ENCODE measurements around the gene EFHD1.

EFHD1 gene, protein sequence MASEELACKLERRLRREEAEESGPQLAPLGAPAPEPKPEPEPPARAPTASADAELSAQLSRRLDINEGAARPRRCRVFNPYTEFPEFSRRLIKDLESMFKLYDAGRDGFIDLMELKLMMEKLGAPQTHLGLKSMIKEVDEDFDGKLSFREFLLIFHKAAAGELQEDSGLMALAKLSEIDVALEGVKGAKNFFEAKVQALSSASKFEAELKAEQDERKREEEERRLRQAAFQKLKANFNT

DNA sequence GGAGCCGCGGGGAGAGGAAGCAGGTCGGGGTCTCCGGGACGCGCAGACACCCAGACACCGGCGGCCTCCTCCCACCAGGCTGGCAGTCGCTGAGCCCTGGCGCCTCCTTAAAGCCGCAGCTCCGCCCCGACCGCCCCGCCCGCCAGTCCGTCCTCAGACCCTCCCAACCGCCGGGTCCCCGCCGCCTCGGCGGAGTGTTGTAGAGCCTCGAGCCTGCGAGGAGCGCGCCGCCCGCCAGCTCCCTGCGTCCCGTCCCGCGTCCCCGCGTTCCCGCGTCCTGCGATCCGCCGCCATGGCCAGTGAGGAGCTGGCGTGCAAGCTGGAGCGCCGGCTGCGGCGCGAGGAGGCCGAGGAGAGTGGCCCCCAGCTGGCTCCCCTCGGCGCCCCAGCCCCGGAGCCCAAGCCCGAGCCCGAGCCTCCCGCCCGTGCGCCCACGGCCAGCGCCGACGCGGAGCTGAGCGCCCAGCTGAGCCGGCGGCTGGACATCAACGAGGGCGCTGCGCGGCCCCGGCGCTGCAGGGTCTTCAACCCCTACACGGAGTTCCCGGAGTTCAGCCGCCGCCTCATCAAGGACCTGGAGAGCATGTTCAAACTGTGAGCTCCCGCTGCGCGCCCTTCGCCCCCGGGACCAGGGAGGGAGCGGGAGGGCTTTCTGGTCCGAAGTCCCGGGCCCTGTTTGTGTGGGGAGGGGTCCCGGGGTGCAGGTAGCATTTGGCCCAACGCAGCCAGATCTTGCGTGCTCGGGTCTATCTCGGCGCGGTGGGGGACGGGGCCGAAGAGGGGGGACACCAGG is at the start of gene EFHD1:
Gene EFHD1 (plus strand): TSS at position 192 of the 793 bp plus-strand sequence. CDS start 101 bp downstream, at position 293.
- DNase-seq (ENCODE audit: insufficient read length, low spot score) (peak; percentile 75), FAIRE-seq (peak; percentile 26)

DNA sequence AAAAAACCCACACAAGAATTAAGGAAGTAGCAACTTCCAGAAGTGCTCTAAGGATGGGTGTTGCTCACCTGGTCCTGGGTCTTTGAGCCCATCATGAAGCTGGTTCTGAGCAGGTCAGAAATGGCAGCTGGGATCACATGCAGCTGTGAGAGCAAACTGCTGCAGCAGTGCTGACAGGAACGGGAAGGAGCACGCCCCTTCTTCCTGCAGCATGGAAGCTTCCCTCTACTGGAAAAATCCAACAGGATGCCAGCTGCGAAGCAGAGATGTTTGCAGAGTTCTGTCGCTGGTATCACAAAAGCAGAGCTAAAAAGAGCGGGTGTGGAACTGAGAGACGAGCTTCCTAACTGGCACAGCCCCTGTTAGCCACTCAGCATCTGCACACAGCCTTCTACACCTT is 49.2 kb upstream of the EFHD1 start:
- no peak for DNase-seq (ENCODE audit: insufficient read length, low spot score)
- FAIRE-seq: no peak

DNA sequence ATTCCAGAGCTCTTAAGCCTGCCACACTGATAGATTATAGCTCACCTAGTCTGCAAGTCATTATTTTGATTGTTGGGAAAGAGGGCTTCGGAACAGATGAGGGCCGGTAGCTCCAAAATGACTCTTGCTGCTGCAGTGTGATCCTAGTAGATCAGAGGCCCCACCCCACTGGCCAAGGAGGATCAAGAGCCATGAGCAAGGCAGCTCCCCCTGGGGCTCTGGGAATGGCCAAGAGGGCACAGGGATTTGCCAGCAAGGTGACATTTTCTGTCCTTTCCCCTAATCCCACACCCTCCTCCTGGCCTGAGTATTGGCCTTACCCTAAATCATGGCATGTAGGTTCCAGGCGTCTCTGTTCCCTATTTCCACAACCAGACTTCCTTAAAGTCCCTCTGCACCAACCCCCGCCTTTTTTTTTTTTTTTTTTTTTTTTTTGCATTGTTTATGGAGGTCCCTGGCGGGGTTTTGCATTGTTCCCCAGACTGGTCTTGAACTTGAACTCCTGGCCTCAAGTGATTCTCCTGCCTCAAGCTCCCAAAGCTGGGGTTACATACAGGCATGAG is 46.4 kb upstream of the EFHD1 start:
- DNase-seq (ENCODE audit: insufficient read length, low spot score) (no peak), FAIRE-seq (no peak)

DNA sequence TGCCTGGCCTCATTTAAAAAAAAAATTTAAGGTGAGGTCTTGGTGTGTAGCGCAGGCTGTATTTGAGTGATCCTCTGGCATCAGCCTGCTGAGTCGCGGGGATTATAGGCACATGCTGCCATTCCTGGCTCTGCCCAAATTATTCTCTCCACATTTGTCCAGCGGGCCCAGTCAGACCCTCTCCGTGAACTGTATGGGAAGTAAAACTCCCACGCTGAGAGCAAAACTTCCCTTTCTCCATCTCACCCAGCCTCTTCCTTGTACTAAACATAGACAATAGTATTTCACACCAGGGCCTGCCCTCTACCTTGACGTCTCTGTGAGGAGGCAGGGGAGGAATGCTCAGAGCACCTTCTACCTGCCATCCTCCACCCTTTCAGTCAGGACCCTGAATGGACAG is 45.9 kb upstream of the EFHD1 start:
- DNase-seq (ENCODE audit: insufficient read length, low spot score) (no peak), FAIRE-seq (no peak)

DNA sequence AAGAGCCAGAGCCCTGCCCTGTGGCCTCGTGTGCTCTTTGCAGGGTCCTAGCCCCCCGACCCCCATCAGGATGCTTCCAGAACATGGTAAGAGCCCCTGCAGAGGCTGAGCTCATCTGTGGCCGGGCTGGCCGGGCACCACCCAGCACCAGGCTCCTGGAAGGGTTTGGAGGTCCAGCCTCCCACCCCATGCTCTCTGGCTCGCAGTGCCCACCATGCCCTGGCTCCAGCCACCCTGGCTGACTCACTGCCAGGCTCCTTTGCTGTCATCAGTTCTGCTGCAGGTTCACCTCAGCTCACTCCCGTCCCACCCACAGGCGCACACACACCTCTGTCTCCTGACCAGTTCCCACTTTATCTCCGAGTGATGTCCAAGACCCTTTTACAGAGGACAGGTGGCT is 45.4 kb upstream of the EFHD1 start:
- FAIRE-seq (no peak), DNase-seq (ENCODE audit: insufficient read length, low spot score) (no peak)

DNA sequence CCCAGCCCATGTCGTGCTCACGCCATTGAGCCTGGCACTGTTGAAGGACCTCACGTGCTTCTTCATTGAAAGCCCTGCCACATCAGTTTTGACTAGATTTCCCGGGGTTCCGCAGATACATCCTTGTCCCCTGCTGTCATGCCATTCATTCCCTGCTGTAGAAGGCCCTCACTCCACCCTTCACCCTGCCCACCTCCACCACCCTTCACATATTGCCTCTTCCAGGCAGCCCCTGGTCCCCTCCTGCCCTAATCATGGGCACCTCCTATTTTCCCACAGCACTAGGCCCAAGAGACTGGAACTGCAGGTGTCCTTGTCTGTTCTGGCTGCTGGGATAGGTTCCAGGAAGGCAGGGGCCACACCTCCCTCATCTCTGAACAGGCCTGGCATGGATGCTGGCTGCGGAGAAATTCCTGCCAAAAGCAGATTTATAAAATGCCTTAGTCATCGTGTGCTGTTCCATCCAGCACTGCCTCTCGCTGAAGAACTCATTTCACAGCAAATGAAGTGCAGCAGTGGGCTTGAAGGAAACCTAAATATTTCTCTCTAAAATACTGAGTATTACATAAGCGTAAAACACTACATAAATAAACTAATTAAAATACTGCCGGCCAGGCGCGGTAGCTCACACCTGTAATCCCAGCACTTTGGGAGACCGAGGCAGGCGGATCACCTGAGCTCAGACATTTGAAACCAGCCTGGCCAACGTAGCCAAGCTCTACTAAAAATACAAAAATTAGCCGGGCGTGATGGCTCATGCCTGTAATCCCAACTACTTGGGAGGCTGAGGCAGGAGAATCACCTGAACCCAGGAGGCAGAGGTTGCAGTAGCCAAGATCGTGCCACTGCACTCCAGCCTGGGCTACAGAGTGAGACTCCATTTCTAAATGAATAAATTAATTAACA is 44.5 kb upstream of the EFHD1 start:
- no peak for DNase-seq (ENCODE audit: insufficient read length, low spot score)
- no peak for FAIRE-seq

DNA sequence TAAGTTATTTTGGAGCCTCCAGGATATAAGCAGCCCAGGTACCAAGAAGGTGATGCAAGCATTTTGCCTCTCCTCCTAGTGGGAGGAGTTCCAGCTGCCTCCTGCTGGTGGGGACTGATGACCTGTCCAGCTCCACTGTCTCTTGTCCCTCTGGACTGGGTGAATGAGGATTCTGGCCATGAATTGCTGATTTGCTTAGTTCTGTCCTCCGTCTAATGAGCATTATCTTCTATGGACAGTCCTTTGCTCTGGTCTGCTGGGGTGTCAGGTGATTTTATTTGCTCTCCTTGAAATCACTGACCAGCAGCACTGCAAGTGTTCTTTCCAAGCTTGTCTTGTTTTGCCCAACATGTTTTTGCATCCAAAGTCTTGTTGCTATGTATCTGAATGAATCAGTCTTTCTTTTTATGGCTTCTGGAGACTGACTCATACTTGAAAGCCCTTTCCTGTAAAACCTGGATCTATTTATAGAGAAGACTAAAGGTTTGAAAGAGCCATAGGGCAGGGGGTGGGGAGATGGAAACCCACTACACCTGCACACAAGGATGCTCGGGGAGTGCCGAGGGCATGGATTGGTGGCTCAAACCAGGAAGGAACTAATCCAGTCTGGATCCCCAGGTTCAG is 40.5 kb upstream of the EFHD1 start:
- DNase-seq (ENCODE audit: insufficient read length, low spot score): no peak
- no peak for FAIRE-seq

DNA sequence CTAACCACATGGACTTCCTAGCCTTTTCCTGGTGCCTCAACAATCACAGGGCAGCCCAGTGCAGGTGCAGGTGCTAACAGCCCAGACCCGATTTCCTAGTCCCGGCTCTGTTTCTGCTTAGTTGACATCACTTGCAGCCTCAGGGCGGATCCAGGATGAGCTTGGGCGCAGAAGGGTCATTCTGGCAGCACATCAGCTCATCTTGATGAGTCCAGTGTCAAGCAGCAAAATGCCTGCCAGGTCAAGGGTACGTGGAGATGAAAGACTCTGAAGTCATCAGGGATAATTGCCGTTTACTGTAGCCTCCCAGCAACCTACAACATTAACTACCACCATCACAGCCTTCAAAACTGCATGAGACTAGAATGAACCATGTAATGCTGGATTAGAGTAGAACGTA is 39.4 kb upstream of the EFHD1 start:
- FAIRE-seq (no peak), DNase-seq (ENCODE audit: insufficient read length, low spot score) (no peak)

DNA sequence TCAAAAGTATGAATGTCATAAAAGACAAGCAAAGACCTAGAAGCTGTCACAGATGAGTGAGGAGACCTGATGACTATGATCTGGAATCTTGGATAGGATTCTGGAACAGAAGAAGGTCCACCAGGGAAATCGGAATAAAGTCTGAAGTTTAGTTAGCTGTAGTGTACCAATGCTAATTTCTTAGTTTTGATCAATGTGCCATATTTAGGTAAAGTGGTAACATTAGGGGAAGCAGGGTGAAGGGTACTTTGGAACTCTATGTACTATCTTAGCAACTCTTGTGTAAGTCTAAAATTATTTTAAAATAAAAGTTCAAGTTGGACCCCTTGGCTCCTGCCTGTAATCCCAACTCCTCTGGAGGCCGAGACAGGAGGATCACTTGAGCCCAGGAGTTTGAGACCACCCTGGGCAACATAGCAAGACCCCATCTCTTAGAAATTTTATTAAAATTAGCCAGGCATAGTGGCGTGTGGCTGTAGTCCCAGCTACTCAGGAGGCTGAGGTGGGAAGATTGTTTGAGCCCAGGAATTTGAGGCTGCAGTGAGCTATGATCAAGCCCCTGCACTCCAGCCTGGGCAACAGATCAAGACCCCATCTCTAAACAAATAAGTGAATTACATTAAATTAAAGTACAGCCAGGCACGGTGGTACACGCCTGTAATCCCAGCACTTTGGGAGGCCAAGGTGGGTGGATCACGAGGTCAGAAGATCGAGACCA is 35.9 kb upstream of the EFHD1 start:
- FAIRE-seq (no peak), DNase-seq (ENCODE audit: insufficient read length, low spot score) (no peak)

DNA sequence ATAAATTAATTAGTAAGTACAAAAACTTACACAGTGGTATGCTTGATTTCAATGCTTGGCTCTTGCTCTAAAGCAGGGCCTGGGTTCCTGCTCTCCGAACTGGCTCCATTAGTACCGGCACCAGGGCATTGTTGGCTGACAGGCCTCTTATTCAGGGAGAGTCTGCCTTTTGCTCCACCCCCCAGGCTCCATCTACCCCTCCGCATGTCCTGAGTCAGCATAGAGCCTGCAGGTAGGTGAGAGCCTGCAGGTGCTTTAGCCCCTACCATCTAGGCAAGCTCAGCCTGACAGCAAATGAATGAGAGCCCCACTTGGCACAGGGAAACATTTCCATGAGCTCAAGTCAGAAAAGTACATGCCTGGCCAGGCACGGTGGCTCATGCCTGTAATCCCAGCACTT is 35.1 kb upstream of the EFHD1 start:
- DNase-seq (ENCODE audit: insufficient read length, low spot score): no peak
- no peak for FAIRE-seq

DNA sequence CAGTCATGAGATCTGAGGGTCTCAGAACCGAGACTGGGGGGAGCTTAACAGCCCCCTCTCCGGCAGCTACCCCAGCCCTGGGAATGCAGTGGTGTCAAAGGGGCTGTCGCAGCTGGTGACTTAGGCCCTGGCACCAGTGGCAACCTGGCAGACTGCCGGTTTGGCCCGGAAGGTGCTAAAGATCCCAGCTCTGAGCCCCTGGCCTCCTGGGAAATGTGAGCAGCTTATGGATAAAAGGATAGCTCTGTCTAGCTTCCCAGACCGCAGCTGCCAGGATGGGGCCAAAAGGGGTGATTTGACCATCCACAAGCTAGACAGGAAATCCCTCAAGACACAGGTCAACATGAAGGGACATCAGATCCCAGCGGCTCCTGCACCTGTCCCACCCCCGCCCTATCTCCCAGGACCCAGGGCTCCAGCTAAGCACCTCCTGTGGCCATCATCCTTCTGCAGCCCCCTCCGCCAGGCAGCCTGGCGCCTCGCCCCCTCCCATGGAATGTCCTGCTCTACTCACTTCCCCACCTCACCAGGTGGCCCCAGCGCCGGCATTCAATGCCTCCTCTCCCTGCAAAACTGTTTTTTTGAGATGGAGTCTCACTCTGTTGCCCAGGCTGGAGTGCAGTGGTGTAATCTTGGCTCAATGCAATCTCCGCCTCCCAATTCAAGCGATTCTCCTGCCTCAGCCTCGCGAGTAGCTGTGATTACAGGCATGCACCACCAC is 33.2 kb upstream of the EFHD1 start:
- DNase-seq (ENCODE audit: insufficient read length, low spot score): no peak
- no peak for FAIRE-seq

DNA sequence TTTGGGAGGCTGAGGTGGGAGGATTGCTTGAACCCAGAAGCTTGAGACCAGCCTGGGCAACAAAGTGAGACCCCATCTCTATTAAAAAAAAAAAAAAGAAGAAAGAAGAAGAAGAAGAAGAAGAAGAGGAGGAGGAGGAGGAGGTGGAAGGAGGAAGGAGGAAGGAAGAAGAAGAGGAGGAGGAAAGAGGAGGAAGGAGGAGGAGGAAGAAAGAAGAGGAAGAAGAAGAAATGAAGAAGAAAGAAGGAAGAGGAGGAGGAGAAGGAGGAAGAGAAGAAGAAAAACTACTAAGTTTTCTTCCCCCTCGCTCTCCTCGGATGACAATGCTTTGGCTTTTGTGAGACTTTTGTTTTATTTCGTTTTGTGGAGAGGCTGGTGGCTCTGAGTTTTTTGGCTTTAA is 30.1 kb upstream of the EFHD1 start:
- DNase-seq (ENCODE audit: insufficient read length, low spot score) (no peak), FAIRE-seq (no peak)

DNA sequence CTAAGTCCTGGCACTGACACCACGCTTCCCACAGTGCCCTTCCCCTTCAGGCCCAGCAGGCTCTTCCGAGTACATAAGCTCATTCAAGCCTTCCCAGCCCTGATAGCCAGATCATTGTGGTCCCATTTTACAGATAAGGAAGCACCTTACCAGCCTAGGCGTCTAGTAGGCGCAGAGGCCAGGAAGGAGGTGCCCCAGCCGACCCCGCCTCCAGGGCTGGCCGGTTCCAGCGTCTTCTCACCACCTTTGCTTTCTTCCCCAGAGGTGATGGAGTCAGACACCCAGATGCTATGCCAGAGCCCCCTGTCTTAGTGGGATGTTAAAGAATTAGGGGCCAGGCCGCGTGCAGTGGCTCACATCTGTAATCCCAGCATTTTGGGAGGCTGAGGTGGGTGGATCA is 28.9 kb upstream of the EFHD1 start:
- no peak for FAIRE-seq

DNA sequence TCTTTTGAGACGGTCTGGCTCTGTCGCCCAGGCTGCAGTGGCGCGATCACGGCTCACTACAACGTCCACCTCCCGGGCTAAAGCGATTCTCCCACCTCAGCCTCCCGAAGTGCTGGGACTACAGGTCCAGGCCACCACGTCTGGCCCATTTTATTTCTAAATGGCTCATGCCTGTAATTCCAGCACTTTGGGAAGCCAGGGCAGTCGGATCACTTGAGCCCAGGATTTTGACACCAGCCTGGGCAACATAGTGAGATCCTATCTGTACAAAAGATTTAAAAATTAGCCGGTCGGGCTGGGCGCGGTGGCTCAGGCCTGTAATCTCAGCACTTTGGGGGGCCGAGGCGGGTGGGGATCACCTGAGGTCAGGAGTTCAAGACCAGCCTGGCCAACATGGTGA is 26.4 kb upstream of the EFHD1 start:
- FAIRE-seq (no peak), DNase-seq (ENCODE audit: insufficient read length, low spot score) (no peak)

More for the DNA sequence above, 28.9 kb upstream of the EFHD1 start:
- DNase-seq (ENCODE audit: insufficient read length, low spot score): no peak

DNA sequence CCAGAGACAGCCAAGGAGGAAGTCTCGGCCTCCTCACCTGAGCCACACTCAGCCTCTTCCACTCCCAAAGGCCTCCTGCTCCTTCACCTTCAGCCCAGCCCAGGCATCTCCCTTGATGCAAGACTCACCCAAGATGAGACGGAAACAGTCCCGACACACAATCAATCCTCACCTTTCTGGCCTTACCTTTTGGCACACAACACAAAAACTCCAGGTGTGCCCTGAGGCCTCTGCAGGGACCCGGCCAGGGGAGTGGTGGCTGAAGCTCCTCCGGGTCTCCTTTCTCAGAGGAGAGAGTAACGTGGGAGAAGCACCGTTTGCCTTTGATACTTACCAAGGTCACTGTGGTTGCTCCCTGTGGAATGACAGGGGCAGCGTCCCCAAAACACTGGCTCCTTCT is 23.8 kb upstream of the EFHD1 start:
- no peak for FAIRE-seq
- no peak for DNase-seq (ENCODE audit: insufficient read length, low spot score)

DNA sequence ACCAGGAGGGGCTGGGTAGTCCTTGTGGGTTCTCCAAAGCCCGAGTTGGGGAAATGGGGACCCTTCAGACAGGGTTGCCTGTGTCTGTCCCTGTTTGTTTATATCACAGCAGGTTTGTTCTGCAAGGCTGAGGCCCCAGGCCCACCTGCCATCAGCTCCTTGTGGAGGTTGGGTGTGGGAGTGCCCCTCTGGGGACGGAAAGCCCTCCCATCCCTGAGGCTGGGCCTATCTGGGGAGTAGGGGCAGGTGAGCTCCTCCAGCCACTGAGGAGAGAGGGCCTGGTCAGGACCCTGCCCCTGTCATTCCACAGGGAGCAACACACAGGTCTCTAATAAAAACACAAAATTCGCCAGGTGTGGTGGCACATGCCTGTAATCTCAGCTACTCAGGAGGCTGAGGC is 23.3 kb upstream of the EFHD1 start:
- no peak for FAIRE-seq

DNA sequence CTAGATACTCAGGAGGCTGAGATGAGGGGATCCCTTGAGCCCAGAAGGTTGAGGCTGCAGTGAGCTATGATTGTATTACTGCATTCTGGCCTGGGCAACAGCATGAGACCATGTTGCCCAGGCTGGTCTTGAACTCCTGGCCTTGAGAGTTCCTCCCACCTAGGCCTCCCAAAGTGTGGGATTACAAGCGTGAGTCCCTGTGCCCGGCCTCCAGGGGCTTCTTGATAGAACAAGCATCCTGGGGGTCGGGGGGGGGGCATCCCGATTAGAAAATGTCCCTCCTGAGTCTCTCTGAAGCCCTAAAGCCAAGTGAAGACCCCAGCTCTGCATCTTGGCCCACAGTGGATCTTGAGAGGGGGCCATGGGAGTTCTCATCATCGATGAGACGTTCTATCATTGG is 22.3 kb upstream of the EFHD1 start:
- FAIRE-seq (no peak), DNase-seq (ENCODE audit: insufficient read length, low spot score) (no peak)

More for the DNA sequence above, 23.3 kb upstream of the EFHD1 start:
- DNase-seq (ENCODE audit: insufficient read length, low spot score): no peak

DNA sequence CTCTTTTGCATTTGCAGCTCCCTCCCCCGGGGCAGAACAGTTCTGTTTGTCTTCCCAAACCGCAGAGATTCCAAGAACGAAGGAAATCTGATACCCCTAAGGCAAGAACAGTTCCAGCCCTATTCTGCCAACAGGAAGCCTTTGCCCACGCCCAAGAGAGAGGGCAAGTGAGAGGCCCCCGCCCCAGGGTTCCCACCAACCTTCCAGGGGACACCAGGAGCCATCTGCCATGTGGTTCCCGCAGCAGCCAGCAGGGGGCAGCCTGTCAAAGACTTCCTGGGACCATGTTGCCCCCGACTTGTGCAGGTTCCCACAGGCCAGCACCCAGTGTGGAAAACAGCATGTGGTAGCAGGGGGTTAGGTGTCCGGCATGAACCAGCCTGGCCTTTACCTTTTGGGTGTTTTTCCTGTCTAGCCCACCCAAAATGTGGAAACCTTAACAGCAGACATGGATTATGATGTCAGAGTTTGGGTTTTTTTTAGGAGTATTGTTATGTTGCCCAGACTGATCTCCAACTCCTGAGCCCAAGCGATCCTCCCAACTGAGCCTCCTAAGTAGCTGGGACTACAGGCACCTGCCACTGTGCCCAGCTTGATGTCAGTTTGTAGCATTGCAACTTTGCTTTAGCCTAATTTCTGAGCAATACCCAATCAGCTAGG is 21.7 kb upstream of the EFHD1 start:
- peak; percentile 9 for FAIRE-seq
- DNase-seq (ENCODE audit: insufficient read length, low spot score): peak; percentile 70
